ENCODE data around the gene MBLAC2. TPM values are rescaled to one million over a fixed set of nuclear protein-coding genes. Genes with fewer than 3 reads are reported as not detected.

The MBLAC2 gene
- total RNA-seq, 4 donors from 2014 or later, result 4.5 to 10.5 (median 6.5) TPM

DNA sequence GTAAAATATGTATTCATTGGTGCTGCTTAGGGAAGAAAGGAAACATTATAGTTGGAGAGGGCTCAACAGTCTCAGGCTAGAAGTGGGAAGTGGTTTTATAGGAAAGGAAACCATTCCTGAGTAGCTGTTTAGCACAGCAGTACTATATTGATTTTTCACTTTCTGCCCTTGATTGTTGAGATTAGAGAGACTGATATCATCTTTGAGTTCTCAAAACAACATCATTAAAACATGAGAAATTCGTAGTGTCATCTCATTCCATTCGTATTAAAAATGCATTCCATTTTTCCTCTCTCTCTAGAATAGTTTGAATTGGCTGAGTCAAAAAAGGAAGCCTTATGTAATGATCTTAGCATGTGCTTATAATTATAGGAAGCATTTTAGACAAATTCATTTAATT is 14.2 kb upstream of the MBLAC2 start:
- Histone ChIP-seq H3K4me3 (no peak overlapping the region), H3K4me1 (no peaks in the 10 kb centered on the region), H3K27ac (no peak overlapping the region), H3K27me3 (no peaks in the 10 kb centered on the region), H3K9me3 (no peaks in the 10 kb centered on the region), H3K36me3 (no peaks in the 10 kb centered on the region)
- no peak for TF ChIP-seq POLR2A (IDR thresholded peaks at IDR 0.05)
- TF ChIP-seq, protein P1, sequence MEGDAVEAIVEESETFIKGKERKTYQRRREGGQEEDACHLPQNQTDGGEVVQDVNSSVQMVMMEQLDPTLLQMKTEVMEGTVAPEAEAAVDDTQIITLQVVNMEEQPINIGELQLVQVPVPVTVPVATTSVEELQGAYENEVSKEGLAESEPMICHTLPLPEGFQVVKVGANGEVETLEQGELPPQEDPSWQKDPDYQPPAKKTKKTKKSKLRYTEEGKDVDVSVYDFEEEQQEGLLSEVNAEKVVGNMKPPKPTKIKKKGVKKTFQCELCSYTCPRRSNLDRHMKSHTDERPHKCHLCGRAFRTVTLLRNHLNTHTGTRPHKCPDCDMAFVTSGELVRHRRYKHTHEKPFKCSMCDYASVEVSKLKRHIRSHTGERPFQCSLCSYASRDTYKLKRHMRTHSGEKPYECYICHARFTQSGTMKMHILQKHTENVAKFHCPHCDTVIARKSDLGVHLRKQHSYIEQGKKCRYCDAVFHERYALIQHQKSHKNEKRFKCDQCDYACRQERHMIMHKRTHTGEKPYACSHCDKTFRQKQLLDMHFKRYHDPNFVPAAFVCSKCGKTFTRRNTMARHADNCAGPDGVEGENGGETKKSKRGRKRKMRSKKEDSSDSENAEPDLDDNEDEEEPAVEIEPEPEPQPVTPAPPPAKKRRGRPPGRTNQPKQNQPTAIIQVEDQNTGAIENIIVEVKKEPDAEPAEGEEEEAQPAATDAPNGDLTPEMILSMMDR (IDR thresholded peaks at IDR 0.05), result no peak
- DNase-seq, result no peak
- WGBS, 2 donors, result 46 to 67% methylated on average over 2 of the region's 2 CpGs
- intact Hi-C loops (cut with DNase I), result no loop called here

DNA sequence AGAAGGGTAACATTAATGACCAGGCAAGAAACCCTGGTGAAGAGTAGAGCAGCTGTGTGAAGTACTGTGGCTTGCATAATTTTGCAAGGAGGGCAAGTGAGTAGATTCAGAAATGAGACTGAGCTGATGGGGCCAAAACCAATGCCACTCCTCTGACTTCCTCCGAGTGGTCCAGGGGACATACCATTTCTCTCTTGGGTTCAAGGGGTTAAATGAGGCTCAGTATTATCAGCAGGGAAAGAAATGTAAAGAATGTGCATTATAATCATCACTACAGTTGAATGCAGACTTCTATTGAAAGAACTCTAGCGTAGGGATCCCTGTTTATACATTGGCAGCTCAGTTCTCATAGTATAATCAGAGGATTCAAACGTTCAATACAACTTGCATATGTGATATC is 10.0 kb upstream of the MBLAC2 start:
- H3K27ac ChIP-seq, result no peak overlapping the region
- 68 to 72% methylated on average over 3 of the region's 3 CpGs for WGBS, 2 donors
- no peaks in the 10 kb centered on the region for H3K27me3 ChIP-seq
- H3K9me3 ChIP-seq, result no peaks in the 10 kb centered on the region
- no peaks in the 10 kb centered on the region for H3K4me1 ChIP-seq
- TF ChIP-seq, protein P1 (IDR thresholded peaks at IDR 0.05), result no peak
- TF ChIP-seq POLR2A (IDR thresholded peaks at IDR 0.05), result no peak
- intact Hi-C loops (cut with DNase I), result no loop called here
- H3K4me3 ChIP-seq, result no peak overlapping the region
- H3K36me3 ChIP-seq, result no peaks in the 10 kb centered on the region
- DNase-seq, result no peak

- Histone ChIP-seq H3K27ac (no peak overlapping the region), H3K27me3 (no peaks in the 10 kb centered on the region)
Measured at GRCh38 chr5:90483206-90483605, 8.6 kb upstream of the MBLAC2 start.

GRCh38 chr5:90480699-90481098 is 6.1 kb upstream of the MBLAC2 start:
- no peak for TF ChIP-seq POLR2A (IDR thresholded peaks at IDR 0.05)
- TF ChIP-seq, protein P1 (IDR thresholded peaks at IDR 0.05), result no peak
- no peaks in the 10 kb centered on the region for H3K27me3 ChIP-seq
- intact Hi-C loops (cut with DNase I), result no loop called here
- no peak overlapping the region for H3K27ac ChIP-seq
- no peak for DNase-seq
- H3K9me3 ChIP-seq, result no peaks in the 10 kb centered on the region
- 71 to 78% methylated on average over 1 of the region's 1 CpG for WGBS, 2 donors
- H3K4me3 ChIP-seq, result no peak overlapping the region
- H3K36me3 ChIP-seq, result no peaks in the 10 kb centered on the region
- H3K4me1 ChIP-seq, result peaks cover 0 to 3% (median 0%) of the 10 kb centered on the region in 3 donors

More at GRCh38 chr5:90483206-90483605, 8.6 kb upstream of the MBLAC2 start:
- 94 to 95% methylated on average over 8 of the region's 8 CpGs for WGBS, 2 donors
- Histone ChIP-seq H3K9me3 (no peaks in the 10 kb centered on the region), H3K4me3 (no peak overlapping the region), H3K36me3 (no peaks in the 10 kb centered on the region), H3K4me1 (no peaks in the 10 kb centered on the region)
- intact Hi-C loops (cut with DNase I), result no loop called here
- DNase-seq, result no peak
- TF ChIP-seq, protein P1 (IDR thresholded peaks at IDR 0.05), result no peak
- TF ChIP-seq POLR2A (IDR thresholded peaks at IDR 0.05), result no peak

DNA sequence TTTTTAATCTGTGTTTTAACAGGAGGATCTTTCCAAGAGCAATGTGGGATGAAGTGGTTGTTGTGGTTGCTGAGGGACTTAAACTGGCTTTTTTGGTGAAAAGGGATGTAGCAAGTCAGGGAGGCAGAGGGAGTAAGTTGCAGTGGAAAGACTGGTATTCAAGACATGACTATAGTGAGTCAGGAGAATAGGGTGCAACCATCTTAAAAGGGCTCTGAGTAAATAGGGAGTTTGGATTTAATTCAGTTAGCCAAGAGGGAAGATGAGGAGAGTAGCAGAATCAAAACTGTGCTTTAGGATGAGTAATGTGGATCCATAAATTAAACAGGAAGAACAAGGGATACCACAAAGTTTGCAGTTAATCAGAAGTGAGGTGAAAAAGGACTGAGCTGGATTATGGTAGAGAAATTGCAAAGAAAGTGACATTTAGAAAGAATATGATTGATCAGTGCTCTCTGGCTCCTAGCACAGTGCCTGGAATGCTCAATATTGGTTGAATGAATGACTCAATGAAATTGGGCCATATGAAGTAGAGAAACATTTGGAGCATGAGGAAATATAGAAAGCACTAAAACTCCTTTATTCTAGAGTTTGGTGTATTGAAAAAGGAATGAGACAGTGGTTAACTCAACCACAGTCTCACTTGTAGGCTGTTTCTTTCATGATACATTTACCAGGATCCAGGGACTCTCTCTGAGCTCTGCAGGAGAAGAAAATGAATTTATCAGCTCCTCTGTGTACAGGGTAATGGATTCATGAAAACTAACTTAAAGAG is 5.2 kb upstream of the MBLAC2 start:
- intact Hi-C loops (cut with DNase I), result no loop called here
- TF ChIP-seq POLR2A (IDR thresholded peaks at IDR 0.05), result no peak
- TF ChIP-seq, protein P1 (IDR thresholded peaks at IDR 0.05), result no peak
- no peak for DNase-seq
- Histone ChIP-seq H3K9me3 (no peaks in the 10 kb centered on the region), H3K4me1 (peaks cover 0 to 12% (median 7%) of the 10 kb centered on the region in 3 donors), H3K27me3 (no peaks in the 10 kb centered on the region), H3K36me3 (no peaks in the 10 kb centered on the region), H3K27ac (no peak overlapping the region), H3K4me3 (no peak overlapping the region)

All from esophagus squamous epithelium (tissue), 5 donors.